GM12874 (cell line): Measurements from ENCODE around the gene ANKRD27.

Experiments
- CTCF ChIP-seq: IDR thresholded peaks from 2 replicates; pipeline ENCODE4 v1.5.1; 2011; ENCODE audit warnings: low read depth, mild to moderate bottlenecking, control low read depth, low read length, moderate library complexity; ENCODE audit not compliant: insufficient read depth

The ANKRD27 gene

GRCh38 chr19:32573492-32573794, 101.5 kb downstream of the ANKRD27 start:
- TF ChIP-seq CTCF, result no peak

GRCh38 chr19:32570081-32570785, 104.7 kb downstream of the ANKRD27 start:
- peak; percentile 48; the same call in 1 of the 2 replicates for TF ChIP-seq CTCF

GRCh38 chr19:32567486-32567885, 107.5 kb downstream of the ANKRD27 start:
- TF ChIP-seq CTCF, result no peak

- TF ChIP-seq CTCF, result no peak
Observed at GRCh38 chr19:32566246-32566830, 108.6 kb downstream of the ANKRD27 start.

- no peak for TF ChIP-seq CTCF
Observed at GRCh38 chr19:32563761-32564160, 111.2 kb downstream of the ANKRD27 start.

GRCh38 chr19:32558607-32559228, 116.3 kb downstream of the ANKRD27 start:
- no peak for TF ChIP-seq CTCF

GRCh38 chr19:32555786-32556185, 119.2 kb downstream of the ANKRD27 start:
- no peak for TF ChIP-seq CTCF
